ENCODE measurements around the gene PLEK.

PLEK gene

DNA sequence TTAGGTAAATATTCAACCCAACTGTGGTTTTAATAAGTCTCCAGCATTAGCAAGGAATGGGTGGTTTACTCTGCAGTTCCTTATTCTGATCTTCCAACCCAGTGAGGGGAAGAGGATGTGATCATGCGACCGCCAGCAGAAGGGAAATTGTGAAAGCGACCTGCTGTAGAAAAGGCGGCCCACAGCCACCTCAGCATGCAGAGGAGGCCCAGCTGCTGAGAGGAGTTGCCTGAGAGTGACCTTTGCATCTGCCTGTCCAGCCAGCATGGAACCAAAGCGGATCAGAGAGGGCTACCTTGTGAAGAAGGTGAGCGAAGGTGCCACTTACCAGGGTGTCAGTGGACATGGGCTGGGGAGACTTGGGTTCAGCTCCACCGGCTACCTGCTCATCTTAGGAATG is at the start of gene PLEK:
Gene PLEK (plus strand): TSS at position 196 of the 400 bp plus-strand sequence. CDS start 70 bp downstream, at position 266.
- H3K36me3 ChIP-seq (ENCODE audit: control insufficient read depth in 2 of 2, insufficient read depth in 1 of 2, low read length in 2 of 2) = no peaks in the 10 kb centered on the region
- ChIA-PET POLR2A (no interaction called here), CTCF (interaction anchor here (1.0 to 1.6 kb wide), 2 partner anchors 13 to 77 kb away, joined by 3 to 4 read pairs; no protein-coding TSS in a partner anchor)
- no peak within 1 kb of the TSS for H3K27ac ChIP-seq (ENCODE audit: extremely low read depth, low read depth, low read length)
- H3K4me1 ChIP-seq (ENCODE audit: control insufficient read depth, insufficient read depth, low read length) = no peaks in the 10 kb centered on the region
- no peak for TF ChIP-seq ZBTB21 (tag by site-specific recombination; IDR thresholded peaks at IDR 0.05)
- no peak for TF ChIP-seq TCF7L2 (IDR thresholded peaks at IDR 0.05; ENCODE audit: borderline replicate concordance, low read depth, low read length)
- TF ChIP-seq ZBTB49 (tag by site-specific recombination; IDR thresholded peaks at IDR 0.05; ENCODE audit: low read depth) = no peak
- TF ChIP-seq OSR2 (tag by site-specific recombination; IDR thresholded peaks at IDR 0.05) = no peak
- TF ChIP-seq ZFP37 (tag by site-specific recombination; IDR thresholded peaks at IDR 0.05) = no peak
- TF ChIP-seq ZNF514 (tag by site-specific recombination; IDR thresholded peaks at IDR 0.05) = no peak
- TF ChIP-seq, protein P1, sequence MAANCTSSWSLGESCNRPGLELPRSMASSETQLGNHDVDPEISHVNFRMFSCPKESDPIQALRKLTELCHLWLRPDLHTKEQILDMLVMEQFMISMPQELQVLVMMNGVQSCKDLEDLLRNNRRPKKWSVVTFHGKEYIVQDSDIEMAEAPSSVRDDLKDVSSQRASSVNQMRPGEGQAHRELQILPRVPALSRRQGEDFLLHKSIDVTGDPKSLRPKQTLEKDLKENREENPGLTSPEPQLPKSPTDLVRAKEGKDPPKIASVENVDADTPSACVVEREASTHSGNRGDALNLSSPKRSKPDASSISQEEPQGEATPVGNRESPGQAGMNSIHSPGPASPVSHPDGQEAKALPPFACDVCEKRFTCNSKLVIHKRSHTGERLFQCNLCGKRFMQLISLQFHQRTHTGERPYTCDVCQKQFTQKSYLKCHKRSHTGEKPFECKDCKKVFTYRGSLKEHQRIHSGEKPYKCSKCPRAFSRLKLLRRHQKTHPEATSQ (tag by site-specific recombination; IDR thresholded peaks at IDR 0.05) = no peak
- TF ChIP-seq KLF7 (tag by site-specific recombination; IDR thresholded peaks at IDR 0.05; ENCODE audit: borderline replicate concordance) = no peak
- no peak for TF ChIP-seq ZNF596 (tag by site-specific recombination; IDR thresholded peaks at IDR 0.05)
- TF ChIP-seq HOXA7 (CRISPR knock-in tag; IDR thresholded peaks at IDR 0.05; ENCODE audit: borderline replicate concordance) = no peak
- no peak for TF ChIP-seq ZNF623 (tag by site-specific recombination; IDR thresholded peaks at IDR 0.05)
- TF ChIP-seq ZNF645 (tag by site-specific recombination; IDR thresholded peaks at IDR 0.05) = no peak
- TF ChIP-seq, protein P2, sequence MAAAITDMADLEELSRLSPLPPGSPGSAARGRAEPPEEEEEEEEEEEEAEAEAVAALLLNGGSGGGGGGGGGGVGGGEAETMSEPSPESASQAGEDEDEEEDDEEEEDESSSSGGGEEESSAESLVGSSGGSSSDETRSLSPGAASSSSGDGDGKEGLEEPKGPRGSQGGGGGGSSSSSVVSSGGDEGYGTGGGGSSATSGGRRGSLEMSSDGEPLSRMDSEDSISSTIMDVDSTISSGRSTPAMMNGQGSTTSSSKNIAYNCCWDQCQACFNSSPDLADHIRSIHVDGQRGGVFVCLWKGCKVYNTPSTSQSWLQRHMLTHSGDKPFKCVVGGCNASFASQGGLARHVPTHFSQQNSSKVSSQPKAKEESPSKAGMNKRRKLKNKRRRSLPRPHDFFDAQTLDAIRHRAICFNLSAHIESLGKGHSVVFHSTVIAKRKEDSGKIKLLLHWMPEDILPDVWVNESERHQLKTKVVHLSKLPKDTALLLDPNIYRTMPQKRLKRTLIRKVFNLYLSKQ (tag by site-specific recombination; IDR thresholded peaks at IDR 0.05; ENCODE audit: borderline replicate concordance) = no peak
- no peak for TF ChIP-seq ZNF561 (tag by site-specific recombination; IDR thresholded peaks at IDR 0.05; ENCODE audit: borderline replicate concordance)
- no peak for TF ChIP-seq INSM2 (tag by site-specific recombination; IDR thresholded peaks at IDR 0.05)
- H3K4me3 ChIP-seq (ENCODE audit: low read depth, low read length) = no peak within 1 kb of the TSS
- H3K9me3 ChIP-seq (ENCODE audit: control insufficient read depth, insufficient read depth, low read depth, low read length) = no peaks in the 10 kb centered on the region

GRCh38 chr2:68316111-68316510 is 49.0 kb upstream of the PLEK start:
- ChIA-PET CTCF (no interaction called here), POLR2A (no interaction called here)
- TF ChIP-seq TSHZ1 (tag by site-specific recombination; IDR thresholded peaks at IDR 0.05; ENCODE audit: borderline replicate concordance) = no peak
- no peak for TF ChIP-seq ZNF623 (tag by site-specific recombination; IDR thresholded peaks at IDR 0.05)
- no peak for TF ChIP-seq ZNF292 (tag by site-specific recombination; IDR thresholded peaks at IDR 0.05; ENCODE audit: borderline replicate concordance, low read depth)
- TF ChIP-seq ZNF639 (tag by site-specific recombination; IDR thresholded peaks at IDR 0.05) = no peak
- TF ChIP-seq ZNF174 (tag by site-specific recombination; IDR thresholded peaks at IDR 0.05) = no peak
- no peak for TF ChIP-seq ZBTB1 (tag by site-specific recombination; IDR thresholded peaks at IDR 0.05)
- no peak for TF ChIP-seq ZNF37A (tag by site-specific recombination; IDR thresholded peaks at IDR 0.05)
- no peak for TF ChIP-seq ZNF670 (tag by site-specific recombination; IDR thresholded peaks at IDR 0.05; ENCODE audit: low read depth)

More at GRCh38 chr2:68316111-68316510, 49.0 kb upstream of the PLEK start:
- Histone ChIP-seq H3K9me3 (ENCODE audit: control insufficient read depth, insufficient read depth, low read depth, low read length) (no peaks in the 10 kb centered on the region), H3K36me3 (ENCODE audit: control insufficient read depth in 2 of 2, insufficient read depth in 1 of 2, low read length in 2 of 2) (peaks cover 4 to 36% of the 10 kb centered on the region in 2 experiments), H3K27ac (ENCODE audit: extremely low read depth, low read depth, low read length) (no peak overlapping the region), H3K4me3 (ENCODE audit: low read depth, low read length) (no peak overlapping the region), H3K4me1 (ENCODE audit: control insufficient read depth, insufficient read depth, low read length) (no peaks in the 10 kb centered on the region)

Measured in HEK293 (cell line).